HUES6 (cell line): Measurements from ENCODE around the gene ATP10B.

Experiments
- H3K27ac ChIP-seq: 2 replicates; pipeline ENCODE4 v1.7.0; 2013; ENCODE audit warnings: low read depth, mild to moderate bottlenecking, low read length, inconsistent platforms
- H3K27me3 ChIP-seq: 2 replicates; pipeline ENCODE4 v1.6.1; 2013; ENCODE audit warnings: low read length; ENCODE audit not compliant: control insufficient read depth, insufficient read depth
- H3K36me3 ChIP-seq: 2 replicates; pipeline ENCODE4 v1.6.1; 2013; ENCODE audit warnings: low read length; ENCODE audit not compliant: control insufficient read depth, insufficient read depth
- H3K4me1 ChIP-seq: 2 replicates; pipeline ENCODE4 v1.6.1; 2013; ENCODE audit warnings: low read length; ENCODE audit not compliant: control insufficient read depth, insufficient read depth
- H3K4me3 ChIP-seq: 2 replicates; pipeline ENCODE4 v1.5.1; 2013; ENCODE audit warnings: low read depth, low read length
- H3K9ac ChIP-seq: one replicate; pipeline ENCODE4 v1.6.1; 2013; ENCODE audit warnings: mild to moderate bottlenecking, low read length
- H3K9me3 ChIP-seq: 2 replicates; pipeline ENCODE4 v1.6.1; 2013; ENCODE audit warnings: low read depth, low read length; ENCODE audit not compliant: control insufficient read depth, insufficient read depth

ATP10B gene

GRCh38 chr5:160523502-160524163, 328.4 kb downstream of the ATP10B start:
- Histone ChIP-seq H3K9ac (no peak overlapping the region), H3K4me1 (peaks cover 4% of the 10 kb centered on the region; the same call in 1 of the 2 replicates), H3K9me3 (no peaks in the 10 kb centered on the region), H3K4me3 (no peak overlapping the region), H3K27ac (no peak overlapping the region), H3K36me3 (no peaks in the 10 kb centered on the region), H3K27me3 (no peaks in the 10 kb centered on the region)

DNA sequence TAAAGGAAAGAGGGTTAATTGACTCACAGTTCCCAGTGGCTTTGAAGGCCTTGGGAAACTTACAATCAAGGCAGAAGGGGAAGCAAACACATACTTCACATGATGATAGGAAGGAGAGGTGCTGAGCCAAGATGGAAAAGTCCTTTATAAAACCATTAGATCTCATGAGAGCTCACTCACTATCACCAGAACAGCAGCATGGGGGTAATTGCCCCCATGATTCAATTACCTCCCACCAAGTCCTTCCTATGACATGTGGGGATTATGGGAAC, 330.7 kb downstream of the ATP10B start:
- Histone ChIP-seq H3K9me3 (no peaks in the 10 kb centered on the region), H3K9ac (no peak overlapping the region), H3K27ac (no peak overlapping the region), H3K27me3 (no peaks in the 10 kb centered on the region), H3K4me3 (no peak overlapping the region), H3K4me1 (peaks cover 7% of the 10 kb centered on the region; the same call in 1 of the 2 replicates), H3K36me3 (no peaks in the 10 kb centered on the region)

GRCh38 chr5:160520609-160521391, 331.2 kb downstream of the ATP10B start:
- H3K9me3 ChIP-seq, result no peaks in the 10 kb centered on the region
- no peaks in the 10 kb centered on the region for H3K27me3 ChIP-seq
- H3K4me1 ChIP-seq, result peaks cover 7% of the 10 kb centered on the region; the same call in 1 of the 2 replicates
- H3K9ac ChIP-seq, result no peak overlapping the region
- no peak overlapping the region for H3K27ac ChIP-seq
- H3K36me3 ChIP-seq, result no peaks in the 10 kb centered on the region
- no peak overlapping the region for H3K4me3 ChIP-seq

DNA sequence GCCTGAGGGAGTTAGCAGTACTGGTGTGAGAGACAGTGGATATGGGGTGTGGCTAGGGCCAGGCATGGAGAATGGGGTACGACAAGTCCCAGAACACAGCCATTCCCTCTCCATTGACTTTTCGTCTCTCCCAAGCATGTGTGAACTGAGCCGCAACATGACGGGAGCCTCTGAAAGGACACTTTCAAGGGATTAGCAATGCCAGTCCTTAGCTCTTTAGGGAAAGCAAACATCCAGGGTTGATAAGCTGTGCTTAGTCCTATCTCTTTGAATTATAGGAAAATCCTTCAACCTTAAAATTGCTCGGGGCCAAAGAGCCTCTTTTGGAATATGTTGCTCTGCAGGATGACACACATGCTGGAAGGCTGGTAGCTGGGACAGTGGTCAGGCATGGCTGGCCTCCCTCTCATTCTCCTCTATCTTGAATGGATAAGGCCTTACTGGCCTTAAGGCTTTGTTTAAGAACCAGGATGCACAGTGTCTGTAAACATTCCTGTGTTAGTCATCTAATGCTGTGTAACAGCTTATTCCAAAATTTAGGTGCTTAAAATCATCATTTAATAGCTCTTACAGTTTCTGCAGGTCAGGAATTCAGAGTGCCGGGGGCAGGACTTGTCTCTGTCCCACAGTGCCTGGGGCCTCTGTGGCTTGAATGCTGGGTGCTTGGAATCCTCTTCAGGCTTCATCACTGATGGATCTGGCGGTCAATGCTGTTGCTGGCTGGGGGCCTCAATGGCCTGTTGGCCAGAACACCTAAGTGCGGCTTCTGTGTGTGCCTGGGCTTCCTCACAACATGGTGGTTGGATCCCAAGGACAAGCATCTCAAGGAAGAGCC, 335.1 kb downstream of the ATP10B start:
- Histone ChIP-seq H3K27me3 (no peaks in the 10 kb centered on the region), H3K36me3 (no peaks in the 10 kb centered on the region), H3K9me3 (no peaks in the 10 kb centered on the region), H3K27ac (no peak overlapping the region), H3K4me1 (0 out of 2 replicates have a peak, but pooled peaks cover 3% of the 10 kb centered on the region), H3K4me3 (no peak overlapping the region), H3K9ac (no peak overlapping the region)

DNA sequence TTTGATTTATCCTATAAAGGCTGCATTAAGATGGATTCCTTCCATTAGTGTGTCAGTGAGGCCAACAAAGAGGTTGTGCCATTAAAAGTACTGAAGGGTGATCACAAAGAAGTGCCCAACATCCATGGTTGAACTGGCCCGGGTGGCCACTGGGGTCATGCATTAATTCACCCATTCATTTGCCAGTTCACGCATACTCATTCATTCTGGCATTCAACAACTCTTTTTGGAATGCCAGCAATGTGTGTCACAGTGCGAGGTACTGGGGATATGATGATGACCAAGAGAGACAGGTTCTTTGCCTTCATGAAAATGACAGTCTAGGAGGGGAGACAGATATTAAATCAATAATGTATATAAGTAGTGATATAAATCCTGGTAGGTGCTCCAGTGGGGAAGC, 337.1 kb downstream of the ATP10B start:
- no peak overlapping the region for H3K9ac ChIP-seq
- H3K4me1 ChIP-seq, result 0 out of 2 replicates have a peak, but pooled peaks cover 3% of the 10 kb centered on the region
- no peaks in the 10 kb centered on the region for H3K27me3 ChIP-seq
- no peaks in the 10 kb centered on the region for H3K36me3 ChIP-seq
- no peak overlapping the region for H3K4me3 ChIP-seq
- no peaks in the 10 kb centered on the region for H3K9me3 ChIP-seq
- no peak overlapping the region for H3K27ac ChIP-seq

DNA sequence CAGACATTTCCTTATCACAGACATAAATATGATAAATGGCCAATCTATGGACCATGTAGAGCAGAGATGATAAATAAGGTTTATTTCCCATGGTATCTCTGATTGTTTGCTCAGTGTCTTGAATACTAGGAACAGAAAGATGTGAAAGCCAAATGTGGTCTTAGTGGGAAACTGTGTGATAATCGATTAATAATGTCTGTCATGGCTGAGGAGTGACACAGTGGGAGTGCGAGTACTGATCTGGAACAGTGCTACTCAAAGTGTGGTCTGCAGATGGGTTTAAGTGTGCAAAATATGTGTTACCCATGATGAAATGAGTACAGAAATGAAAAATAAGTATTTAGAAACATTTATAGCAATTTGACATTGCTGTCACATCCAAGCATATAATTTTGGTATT, 337.8 kb downstream of the ATP10B start:
- H3K27me3 ChIP-seq, result no peaks in the 10 kb centered on the region
- H3K4me3 ChIP-seq, result no peak overlapping the region
- H3K36me3 ChIP-seq, result no peaks in the 10 kb centered on the region
- H3K9ac ChIP-seq, result no peak overlapping the region
- no peak overlapping the region for H3K27ac ChIP-seq
- no peaks in the 10 kb centered on the region for H3K9me3 ChIP-seq
- H3K4me1 ChIP-seq, result 0 out of 2 replicates have a peak, but pooled peaks cover 3% of the 10 kb centered on the region

- no peak overlapping the region for H3K27ac ChIP-seq
- no peak overlapping the region for H3K4me3 ChIP-seq
- H3K9ac ChIP-seq, result no peak overlapping the region
- no peaks in the 10 kb centered on the region for H3K27me3 ChIP-seq
- no peaks in the 10 kb centered on the region for H3K36me3 ChIP-seq
- 0 out of 2 replicates have a peak, but pooled peaks cover 3% of the 10 kb centered on the region for H3K4me1 ChIP-seq
- H3K9me3 ChIP-seq, result no peaks in the 10 kb centered on the region
Measured at GRCh38 chr5:160513485-160513884, 338.5 kb downstream of the ATP10B start.
